GM12891 (cell line): Measurements from ENCODE around the gene STRA6.

Experiments used
- POLR2A ChIP-seq: IDR thresholded peaks from 2 replicates; pipeline ENCODE4 v1.6.1; 2011; ENCODE audit warnings: low read depth, low read length, control low read depth
- SPI1 ChIP-seq: IDR thresholded peaks from 2 replicates; pipeline ENCODE4 v1.6.1; 2011; ENCODE audit warnings: low read depth, low read length, control low read depth
- TAF1 ChIP-seq: IDR thresholded peaks from 2 replicates; pipeline ENCODE4 v1.6.1; 2011; ENCODE audit warnings: low read depth, low read length, control low read depth

- TF ChIP-seq SPI1 (no peak), TAF1 (no peak), POLR2A (no peak)
These were observed 26.0 kb downstream of the STRA6 start for GRCh38 chr15:74176262-74177214.
